SIG-M5 treated with dmso at 0.1 percent for 504 hours (cell line): Measurements from ENCODE around the gene NAGPA.

ENCODE experiments used
- DNase-seq: peaks from one replicate; lab custom pipeline; 2025; ENCODE audit not compliant: unreplicated experiment; lab: John Stamatoyannopoulos, UW

The NAGPA gene

GRCh38 chr16:5006348-5007193 lies 27.2 kb downstream of the NAGPA start:
- DNase-seq, result no peak

DNA sequence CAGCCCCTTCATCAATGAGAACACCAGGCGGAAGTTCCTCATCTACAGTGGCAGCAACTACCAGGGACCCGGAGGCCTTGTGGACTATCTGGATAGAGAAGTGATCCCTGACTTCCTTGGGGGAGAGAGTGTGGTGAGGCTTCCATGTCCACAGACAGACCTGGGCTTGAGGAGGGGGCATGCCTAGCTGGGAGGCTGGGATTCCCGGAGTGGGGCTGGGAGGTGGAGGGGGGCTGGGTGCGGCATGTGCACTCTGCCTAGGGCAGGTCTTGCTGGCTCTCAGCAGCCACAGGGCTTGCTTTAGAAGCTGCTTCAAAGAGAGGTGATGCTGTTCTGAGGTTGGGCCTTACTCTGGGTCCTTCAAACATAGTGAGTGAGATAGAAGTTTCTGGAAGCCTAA lies 27.8 kb downstream of the NAGPA start:
- no peak for DNase-seq

- DNase-seq, result no peak
Observed at GRCh38 chr16:5004311-5004710, 29.4 kb downstream of the NAGPA start.

DNA sequence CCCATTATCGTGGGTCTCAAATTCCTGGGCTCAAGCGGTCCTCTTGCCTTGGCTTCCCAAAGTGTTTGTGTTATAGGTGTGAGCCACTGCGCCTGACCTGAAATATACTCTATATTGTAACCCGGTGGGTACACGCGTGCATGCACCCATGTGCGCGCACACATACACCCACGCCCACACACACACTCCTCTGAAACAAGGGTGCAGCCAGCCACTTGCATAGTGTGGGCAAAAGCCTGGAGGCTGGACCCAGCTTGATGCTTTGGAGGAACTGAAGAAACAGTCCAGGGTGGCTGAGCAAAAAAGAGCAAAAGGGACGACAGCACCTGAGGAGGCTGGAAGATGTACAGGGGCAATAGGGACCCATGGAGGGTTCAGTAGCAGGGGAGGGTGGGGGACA lies 29.9 kb downstream of the NAGPA start:
- DNase-seq, result no peak

GRCh38 chr16:5003211-5003610 lies 30.5 kb downstream of the NAGPA start:
- no peak for DNase-seq

GRCh38 chr16:5002699-5003143 lies 31.0 kb downstream of the NAGPA start:
- no peak for DNase-seq

GRCh38 chr16:5001986-5002385 lies 31.7 kb downstream of the NAGPA start:
- no peak for DNase-seq

- peak; percentile 43 for DNase-seq
Observed at GRCh38 chr16:5001571-5001970, 32.2 kb downstream of the NAGPA start.

DNA sequence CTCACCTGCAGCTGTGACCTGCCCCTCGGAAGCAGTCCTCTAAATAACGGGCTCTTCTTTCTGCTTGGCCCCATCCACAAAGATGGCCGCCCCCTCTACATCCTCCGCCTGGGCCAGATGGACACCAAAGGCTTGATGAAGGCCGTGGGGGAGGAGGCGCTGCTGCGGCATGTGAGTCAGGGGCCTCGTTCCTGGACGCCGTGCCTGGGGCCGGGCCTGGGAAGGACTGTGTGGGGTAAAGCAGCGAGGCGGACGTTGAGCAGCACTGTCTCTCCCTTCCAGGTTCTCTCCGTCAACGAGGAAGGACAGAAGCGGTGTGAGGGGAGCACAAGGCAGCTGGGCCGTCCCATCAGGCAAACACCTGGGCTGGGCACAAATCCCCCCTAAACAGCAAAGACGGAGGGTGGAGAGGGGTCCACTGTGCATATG lies 33.1 kb downstream of the NAGPA start:
- no peak for DNase-seq

- DNase-seq, result no peak
Observed at GRCh38 chr16:4994719-4995434, 38.9 kb downstream of the NAGPA start.

GRCh38 chr16:4991754-4992153 lies 42.0 kb downstream of the NAGPA start:
- DNase-seq, result no peak

GRCh38 chr16:4990415-4990814 lies 43.3 kb downstream of the NAGPA start:
- no peak for DNase-seq

DNA sequence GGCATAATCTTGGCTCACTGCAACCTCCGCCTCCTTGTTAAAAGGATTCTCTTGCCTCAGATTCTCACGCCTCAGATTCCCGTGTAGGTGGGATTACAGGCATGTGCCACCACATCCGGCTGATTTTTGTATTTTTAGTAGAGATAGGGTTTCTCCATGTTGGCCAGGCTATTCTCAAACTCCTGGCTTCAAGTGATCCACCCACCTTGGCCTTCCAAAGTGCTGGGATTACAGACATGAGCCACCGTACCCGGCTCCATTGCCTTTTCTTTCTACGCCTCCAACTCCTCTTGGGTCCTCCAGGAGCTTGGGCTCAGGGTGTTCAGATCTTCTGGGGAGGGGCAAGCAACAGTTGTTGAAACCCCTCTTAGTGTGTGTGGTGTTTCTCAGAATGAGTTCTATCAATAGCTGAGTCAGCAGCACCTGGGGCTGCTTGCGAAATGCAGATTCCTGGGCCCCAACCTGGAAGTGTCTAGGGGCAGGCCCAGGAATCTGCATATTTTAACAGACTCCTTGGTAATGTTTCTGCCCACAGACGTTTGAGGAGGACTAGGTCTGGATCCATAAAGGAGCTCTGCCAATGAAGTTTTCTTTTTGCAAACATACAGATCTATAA lies 44.2 kb downstream of the NAGPA start:
- no peak for DNase-seq

GRCh38 chr16:4988647-4989046 lies 45.1 kb downstream of the NAGPA start:
- no peak for DNase-seq

DNA sequence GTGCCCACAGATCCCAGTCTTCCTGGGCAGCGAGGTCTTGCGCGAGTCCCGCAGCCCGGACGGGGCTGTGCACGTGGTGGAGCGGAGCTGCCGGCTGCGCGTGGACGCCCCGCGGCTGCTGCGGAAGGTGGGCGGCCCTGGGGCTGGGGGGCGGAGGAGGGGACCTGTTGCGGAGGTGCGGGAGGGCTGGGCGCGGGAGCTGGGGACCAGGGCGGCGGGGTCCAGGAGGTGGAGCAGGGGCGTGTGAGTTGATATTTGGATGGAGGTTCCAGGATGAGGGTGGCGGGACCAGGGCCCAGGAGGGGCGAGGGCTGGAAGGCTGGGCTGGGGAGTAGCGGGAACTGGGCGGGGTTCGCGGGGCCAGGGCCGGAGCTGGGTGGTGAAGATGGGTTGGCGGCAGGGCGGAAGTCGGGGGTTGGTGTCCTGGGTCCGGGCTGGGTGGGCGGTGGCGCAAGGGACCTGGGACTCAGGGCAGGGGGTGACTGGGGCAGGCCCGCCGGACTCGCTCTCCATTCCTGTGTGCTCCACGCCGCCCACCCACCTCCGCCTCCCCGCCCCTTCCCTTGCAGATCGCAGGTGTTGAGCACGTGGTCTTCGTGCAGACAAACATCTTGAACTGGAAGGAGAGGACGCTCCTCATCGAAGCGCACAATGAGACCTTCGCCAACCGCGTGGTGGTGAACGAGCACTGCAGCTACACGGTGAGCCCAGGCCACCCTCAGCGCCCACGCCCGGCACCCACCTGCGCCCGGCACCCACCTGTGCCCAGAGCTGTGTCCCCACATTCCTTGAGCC lies 46.0 kb downstream of the NAGPA start:
- no peak for DNase-seq

DNA sequence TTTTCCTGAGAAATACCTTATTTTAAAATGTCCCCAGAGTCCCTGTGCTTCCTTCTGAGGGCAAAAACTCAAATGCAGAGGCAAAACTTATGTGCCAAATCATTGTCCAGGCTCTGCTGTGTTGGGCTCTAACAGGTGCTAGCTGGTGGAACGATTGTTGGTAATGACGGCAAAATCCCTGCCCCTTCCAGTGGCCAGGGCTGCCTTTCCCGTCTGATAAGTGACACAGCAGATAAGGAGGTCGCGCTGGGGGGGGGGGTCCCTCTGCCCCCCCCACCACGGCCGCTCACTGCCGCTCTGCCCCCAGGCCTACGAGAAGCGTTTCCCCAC lies 46.5 kb downstream of the NAGPA start:
- DNase-seq, result no peak

- no peak for DNase-seq
Observed at GRCh38 chr16:4984174-4984990, 49.4 kb downstream of the NAGPA start.

GRCh38 chr16:4982056-4982867 lies 51.5 kb downstream of the NAGPA start:
- DNase-seq, result no peak

DNA sequence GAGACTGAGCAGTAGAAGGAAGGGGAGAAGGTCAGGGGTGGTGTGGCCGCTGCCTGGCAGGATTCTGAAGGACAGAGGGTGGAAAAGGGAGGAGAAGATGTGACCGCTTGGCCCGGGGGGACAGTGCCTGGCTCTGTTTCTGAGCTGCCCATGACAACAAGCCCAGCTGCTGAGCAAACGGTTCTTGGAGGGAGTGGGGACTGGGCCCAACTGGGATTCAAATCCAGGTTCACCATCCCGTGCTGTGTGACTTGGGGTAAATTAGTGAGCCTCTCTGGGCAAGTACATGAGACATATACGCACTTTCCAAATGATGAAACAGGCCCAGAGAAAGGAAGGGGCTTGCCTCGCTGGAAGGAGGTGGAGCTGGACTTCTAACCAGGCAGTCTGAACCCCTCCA lies 52.3 kb downstream of the NAGPA start:
- no peak for DNase-seq

DNA sequence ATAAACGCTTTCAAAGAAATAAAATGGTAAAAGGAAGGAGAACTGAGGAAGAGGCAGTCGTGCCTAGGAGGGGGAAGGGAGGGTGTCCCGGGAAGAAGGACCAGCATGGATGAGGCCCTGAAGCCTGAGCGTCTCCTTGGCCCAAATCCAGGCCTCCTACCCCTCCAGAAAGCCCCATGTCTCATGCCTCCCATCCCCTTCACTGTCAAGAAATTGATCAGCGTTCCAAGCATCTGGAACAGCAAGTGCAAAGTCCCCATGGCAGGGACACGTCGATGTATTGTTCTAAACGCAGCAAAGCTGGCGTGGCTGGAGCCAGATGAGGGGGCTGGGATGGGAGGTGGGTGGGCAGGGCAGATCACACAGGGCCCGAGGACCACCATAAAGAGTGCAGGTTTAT lies 53.0 kb downstream of the NAGPA start:
- no peak for DNase-seq
